Activated CD4-positive, alpha-beta T cell treated with anti-CD3 and anti-CD28 coated beads for 1 hour (primary cell): ENCODE results near the gene GAS6.
"Not testable (repeated sequence)": the region's sequence is repeated elsewhere in the genome, so short reads cannot be mapped to it uniquely, and the experiment has no call there.

Experiments used
- DNase-seq: peaks from one replicate; pipeline ENCODE4 v3.0.0-alpha.2; 2020

The GAS6 gene

DNA sequence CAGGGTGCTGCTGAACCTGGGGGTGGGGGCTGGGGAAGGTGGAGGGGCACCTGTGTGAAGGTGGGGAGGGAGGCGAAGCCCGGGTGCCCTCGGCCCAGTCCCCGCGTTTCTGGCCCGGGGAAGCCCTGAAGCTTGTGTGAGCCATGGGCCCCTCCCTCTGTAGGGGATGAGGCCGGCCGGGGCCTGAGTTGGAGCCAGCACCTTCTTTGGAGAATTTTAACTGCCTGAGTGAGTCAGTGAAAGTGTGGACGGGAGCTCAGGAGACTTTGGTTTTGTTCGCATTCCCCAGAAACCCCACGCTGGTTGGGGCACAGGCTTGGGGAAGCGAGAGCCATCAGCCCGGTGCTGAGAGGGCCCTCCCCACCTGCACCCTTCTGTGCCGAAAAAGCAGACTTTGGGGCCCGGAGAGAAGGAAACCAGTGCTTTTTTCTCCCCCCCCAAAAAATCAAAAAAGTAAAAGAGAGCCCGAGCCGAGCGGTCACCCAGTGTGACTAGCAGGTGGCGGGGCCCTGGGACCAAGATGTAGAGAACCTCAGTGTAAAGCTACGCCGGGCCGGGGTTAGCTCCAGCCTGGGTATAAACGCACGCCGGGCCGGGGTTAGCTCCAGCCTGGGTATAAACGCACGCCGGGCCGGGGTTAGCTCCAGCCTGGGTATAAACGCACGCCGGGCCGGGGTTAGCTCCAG is 59.7 kb downstream of the GAS6 start:
- DNase-seq, result no peak

DNA sequence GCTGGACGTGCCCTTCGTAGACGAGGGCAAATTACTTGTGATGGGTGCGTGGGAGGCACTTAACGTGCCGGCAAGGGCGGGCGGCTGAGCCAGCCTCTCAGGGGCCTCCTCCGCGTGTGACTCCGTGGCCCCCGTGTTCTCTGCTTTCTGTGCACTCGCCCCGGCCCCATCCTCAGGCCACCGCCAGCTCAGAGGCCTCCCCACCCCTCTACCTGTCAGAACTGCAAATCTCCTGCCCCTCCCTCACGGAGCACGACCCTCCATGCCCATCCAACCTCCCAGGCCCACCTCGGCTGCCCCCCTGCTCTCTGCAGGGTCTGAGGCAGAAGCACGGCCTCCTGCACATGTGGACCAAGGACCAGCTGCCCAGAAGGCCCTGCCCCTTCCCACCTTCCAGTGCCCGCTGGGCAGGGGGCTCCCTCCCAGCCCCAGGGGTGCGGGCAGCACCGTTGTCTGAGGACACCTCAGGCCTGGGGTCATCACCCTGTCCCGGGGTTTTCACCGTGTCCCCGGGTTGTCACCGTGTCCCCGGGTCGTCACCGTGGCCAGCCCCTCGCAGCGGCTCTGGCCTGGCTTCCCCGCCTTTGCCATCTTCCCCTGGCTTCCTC is 60.4 kb downstream of the GAS6 start:
- DNase-seq, result no peak

DNA sequence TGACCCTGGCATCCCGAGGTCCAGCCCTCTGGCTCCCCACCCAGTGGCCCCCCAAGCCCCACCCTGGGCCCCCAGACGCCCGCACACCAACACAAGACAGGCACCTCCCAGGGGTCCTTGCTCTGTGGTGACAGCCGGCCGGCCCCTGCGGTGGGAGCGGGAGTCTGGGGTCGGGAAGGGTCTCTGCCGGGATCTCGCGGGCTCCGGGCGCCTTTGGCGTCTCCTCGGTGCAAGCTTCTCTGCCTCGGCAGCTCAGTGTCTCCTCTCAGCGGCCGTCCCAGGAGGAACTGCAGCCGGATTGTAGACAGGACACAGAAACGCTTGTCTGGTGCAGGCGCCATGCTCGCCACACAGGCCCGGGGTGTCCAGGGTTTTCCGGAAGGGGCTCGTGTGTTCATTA is 61.1 kb downstream of the GAS6 start:
- no peak for DNase-seq

DNA sequence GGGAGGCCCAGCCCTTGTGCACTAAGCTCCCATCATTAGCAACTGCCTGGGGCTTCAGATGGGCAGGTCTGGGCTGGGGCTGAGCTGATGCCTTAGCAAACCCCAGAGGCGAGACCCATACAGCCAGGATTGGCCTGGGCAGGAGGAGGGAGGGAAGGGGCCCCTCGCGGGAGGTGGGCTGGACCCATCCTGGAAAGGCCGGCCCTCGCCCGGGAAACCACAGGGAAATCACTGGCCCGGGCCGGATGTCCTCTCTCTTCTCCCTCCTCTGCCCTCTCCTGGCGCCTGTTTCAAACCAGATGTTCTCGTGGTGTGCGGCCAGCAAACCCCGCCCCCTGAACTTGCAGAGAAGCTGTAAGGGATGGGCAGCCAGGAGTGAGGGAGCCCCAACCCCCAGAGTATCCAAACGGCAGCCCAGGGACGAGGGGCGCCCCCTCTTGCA is 61.8 kb downstream of the GAS6 start:
- DNase-seq, result no peak

DNA sequence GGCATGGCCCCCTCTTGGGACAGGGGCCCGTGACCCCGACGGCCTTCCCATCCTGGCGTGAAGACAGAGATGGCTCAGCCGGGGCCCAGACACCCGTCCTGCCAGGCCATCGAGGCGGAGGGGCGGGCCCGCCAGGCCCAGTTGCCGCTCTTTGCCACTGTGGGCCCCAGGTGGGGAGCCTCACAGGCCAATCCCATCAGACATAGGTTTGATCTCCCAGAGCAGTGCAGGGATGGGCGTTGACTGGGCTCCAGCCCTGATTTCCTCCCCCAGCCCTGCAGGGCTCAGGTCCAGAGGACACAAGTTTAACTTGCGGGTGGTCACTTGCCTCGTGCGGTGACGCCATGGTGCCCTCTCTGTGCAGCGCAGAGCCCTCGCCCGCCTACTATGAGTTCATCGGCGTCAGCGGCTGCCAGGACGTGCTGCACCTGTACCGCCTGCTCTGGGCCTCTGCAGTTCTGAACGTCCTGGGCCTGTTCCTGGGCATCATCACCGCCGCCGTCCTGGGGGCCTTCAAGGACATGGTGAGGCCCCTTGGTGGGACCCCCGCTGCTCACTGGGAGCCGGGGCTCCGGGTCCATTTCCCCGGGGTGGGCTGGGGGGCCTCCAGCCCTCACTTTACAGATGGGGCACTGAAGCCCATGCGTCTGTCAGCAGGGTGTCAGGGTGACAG is 62.5 kb downstream of the GAS6 start:
- no peak for DNase-seq

DNA sequence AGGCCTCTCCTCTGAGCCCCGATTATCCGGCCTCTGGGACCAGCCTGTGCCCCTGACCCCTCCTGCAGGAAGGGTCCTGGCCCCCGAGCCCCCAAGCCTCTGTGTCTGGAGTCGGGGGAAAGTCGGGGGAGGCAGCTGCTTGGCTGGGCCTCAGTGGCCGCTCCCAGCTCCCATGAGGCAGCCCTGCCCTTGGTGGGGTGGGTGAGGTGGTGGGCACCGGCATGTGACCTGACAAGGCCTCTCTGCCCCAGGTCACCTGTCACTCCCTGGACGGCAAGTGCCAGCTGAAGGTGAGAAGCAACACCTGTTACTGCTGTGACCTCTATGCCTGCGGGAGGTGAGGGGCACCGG is 63.3 kb downstream of the GAS6 start:
- DNase-seq, result no peak

DNA sequence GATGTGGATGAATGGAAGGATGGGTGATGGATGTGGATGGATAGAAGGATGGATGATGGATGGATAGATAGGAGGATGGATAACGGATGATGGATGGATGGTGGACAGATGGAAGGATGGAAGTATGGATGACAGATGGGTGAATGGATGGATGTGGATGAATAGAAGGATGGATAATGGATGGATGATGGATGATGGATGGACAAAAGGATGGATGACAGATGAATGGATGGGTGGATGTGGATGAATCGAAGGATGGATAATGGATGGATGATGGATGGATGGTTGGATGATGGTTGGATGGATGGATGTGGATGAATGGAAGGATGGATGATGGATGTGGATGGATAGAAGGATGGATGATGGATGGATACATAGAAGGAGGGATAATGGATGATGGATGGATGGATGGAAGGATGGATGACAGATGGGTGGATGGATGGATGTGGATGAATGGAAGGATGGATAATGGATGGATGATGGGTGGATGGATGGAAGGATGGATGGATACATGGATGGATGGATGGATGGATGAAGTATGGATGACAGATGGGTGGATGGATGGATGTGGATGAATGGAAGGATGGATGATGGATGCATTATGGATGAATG is 65.6 kb downstream of the GAS6 start:
- no peak for DNase-seq

DNA sequence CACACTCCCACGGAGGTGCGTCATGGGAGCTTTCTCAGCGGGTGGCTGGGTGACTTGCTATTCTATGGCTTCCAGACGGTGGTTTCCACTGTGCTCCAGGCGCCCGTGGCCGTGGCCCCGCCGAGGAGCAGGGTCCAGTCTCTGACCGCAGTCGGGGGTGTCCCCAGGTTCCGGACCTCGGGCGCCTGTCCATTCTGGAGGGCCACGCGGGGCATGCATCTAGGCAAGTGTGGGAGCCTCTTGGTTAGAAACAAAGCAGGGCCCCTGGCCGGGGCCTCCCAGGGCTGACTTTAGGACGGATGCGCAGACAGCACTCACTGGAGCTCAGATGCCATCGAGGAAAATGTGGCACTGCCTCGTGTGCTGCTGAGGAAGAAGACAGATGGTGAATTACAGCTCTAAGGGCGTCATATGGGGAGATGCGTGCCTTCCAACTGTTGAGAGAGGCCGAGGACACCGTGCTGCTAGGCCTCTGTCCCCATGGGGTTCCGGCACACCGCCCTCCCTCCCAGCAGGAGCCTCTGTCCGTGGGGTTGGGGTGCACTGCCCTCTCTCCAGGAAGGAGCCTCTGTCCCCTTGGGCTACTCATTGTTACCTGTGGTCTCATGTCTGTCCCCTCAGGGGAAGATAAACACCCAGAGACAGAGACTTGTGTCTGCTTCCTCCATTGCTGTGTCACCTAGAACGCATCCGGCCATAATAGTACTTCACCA is 66.8 kb downstream of the GAS6 start:
- no peak for DNase-seq

DNA sequence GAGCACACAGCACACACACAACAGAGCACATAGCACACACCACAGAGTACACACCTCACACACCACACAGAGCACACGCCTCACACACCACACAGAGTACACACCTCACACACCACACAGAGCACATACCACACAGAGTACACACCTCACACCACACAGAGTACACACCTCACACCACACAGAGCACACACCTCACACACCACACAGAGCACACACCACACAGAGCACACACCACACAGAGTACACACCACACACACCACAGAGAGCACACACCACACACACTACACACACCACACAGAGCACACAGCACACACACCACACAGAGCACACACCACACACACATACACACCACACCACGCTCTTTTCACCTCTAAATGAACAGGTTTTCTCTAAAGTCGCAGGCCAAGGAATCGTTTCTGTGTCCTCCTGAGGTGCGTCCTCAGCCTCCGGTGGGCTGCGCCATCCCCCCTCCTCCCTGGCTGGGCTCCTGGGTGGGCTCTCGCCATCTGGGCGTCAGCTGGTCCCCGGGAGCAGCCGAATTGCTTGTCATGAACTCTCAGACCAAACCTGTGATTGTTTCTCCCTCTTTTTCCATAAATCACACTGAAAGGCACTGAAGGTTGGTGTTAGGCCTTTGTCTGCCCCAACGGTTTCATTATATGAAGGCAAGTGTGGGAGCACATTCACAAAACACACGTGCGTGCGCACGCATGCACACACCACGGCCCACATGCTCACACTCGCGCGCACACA is 67.5 kb downstream of the GAS6 start:
- DNase-seq, result no peak

DNA sequence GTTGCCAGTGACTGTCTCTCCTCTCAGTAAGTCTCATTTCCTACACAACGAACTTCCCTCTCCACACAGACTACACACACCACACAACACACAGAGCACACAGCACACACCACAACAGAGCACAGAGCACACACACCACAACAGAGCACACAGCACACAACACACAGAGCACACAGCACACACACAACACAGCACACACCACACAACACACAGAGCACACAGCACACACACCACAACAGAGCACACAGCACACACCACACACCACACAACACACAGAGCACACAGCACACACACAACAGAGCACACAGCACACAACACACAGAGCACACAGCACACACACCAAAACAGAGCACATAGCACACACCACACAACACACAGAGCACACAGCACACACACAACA is 68.5 kb downstream of the GAS6 start:
- DNase-seq, result not testable (repeated sequence)

DNA sequence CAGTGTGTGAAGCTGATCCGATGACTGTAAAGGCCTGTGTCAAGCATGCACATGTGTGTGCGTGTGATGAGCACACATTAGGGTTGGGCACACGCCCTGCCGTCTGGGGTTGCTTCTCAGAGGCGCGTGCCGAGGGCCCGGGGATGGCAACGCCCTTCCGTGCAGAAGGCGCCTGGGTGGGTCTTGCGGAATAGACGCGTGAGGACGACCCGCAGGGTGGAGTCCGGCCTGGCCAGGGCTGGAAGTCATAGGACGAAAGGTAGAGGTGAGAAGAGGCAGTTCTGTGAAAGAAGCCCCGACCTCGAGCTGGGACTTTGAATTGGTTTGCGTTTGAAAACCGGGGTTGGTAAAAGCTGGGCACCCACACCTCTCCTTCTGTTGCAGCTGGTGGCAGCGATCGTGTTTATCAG is 69.1 kb downstream of the GAS6 start:
- DNase-seq, result no peak

DNA sequence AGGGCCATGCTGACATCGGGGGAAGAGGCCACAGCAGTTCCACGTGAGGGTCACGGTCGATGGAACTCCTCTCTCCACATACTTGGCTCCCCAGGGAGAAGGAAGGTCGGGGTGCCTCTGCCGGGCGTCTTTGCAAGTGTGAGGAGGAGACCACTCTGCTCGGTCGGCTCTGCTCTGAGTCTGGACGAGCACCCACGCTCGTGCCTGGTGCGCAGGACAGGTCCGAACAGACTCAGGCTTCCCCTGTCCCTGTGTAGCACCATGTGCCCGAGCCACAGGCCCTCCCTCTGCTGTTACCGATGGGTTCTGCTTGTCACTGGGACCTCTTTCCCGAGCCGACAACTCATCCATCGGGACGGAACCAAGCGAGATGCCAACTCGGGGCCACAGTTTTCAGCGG is 69.8 kb downstream of the GAS6 start:
- DNase-seq, result no peak

DNA sequence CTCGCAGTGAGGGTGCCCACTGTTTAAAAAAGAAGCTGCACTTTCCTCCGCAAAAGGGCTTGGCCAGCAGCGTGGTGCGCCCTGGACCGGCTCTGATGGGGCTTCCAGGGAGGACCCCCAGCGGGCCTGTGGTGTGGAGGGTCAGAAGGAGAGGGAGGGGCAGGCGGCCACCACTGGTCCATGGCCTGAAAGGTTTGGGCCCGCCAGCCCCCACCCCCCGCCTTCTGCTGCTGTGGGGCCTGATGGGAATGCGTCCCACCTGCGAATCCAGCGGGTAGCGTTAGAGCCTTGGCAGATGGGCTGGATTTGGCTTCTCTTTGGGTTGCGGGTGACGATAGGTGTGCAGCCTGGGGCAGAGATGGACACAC is 70.2 kb downstream of the GAS6 start:
- DNase-seq, result no peak

DNA sequence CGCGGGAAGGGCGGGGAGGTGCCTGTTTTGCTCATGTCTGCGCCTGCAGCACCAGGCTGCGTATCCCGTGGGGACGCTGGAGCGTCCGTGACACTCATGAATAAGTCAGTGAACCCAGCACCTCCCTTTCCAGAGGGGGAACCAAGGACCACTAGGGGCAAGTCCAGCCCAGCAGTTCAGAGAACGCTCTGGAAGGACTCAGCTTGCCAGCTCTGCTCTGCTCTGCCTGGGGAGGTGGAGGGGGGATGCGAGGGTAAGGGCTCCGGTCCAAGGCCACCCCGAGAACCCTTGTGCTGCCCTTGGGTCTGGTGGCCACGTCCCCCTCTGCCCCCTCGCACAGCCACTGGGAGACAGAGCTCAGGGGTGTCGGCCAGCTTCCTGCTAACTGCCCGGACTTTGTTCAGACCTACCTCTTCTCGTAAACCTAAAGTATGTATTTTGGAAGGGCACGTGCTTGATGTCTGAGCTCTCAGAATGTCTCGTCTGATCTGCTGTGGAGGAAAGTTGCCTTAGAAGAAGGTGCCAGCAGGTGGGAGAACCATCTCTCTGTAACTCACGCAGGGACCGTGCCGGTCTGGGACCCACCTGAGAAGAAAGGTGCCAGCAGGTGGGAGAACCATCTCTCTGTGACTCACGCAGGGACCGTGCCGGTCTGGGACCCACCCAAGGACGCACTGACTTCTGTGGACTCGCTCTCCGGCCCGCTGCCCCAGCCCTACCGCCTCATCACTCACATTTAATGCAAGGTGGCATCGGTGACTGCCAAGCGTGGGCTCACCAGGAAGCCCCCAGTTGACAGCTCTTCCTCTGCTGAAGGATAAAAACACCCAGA is 70.8 kb downstream of the GAS6 start:
- DNase-seq, result no peak

DNA sequence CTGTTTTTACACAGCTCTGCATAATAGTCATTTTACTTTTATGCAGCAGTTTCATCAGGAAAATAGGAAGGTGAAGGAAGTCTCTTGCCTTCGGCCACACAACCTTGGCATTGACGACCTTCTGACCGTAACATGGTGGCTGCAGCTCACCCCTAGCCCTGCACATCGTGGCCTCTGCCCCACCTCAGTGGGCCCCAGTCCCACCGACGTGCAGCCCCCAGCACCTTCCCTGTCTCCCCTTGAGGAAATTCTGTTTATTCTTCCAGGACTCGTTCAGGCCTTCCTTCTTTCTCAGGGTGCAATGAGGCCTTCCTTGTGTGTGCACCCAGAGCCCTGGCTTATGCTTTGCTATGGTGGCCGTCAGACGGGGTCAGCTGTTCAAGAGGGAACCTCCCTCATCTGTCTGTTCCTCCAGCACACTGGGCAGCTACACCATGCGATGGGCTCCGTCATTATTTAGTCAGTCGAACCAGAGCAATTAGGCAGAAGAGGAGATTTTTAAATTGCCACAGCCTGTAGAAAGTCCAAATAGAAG is 71.6 kb downstream of the GAS6 start:
- no peak for DNase-seq

DNA sequence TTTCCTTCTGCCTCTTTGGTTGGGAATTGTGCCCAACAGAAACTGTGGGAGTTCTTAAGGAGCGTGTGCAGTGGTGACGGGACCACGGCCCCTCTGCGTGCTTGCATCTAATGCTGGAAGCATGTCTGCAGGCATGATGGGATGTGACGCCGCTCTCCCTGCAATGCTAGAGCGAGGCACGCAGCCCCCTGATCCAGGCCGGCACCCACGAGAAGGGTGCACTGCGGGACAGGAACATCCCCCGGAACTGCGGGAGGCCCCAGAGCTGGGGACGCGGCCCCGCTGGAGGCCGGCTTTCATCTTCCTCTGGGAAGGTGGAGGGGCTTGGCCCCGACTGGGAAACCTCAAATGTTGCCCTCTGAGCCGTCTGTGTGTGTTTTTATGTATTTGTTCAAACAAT is 72.1 kb downstream of the GAS6 start:
- no peak for DNase-seq

DNA sequence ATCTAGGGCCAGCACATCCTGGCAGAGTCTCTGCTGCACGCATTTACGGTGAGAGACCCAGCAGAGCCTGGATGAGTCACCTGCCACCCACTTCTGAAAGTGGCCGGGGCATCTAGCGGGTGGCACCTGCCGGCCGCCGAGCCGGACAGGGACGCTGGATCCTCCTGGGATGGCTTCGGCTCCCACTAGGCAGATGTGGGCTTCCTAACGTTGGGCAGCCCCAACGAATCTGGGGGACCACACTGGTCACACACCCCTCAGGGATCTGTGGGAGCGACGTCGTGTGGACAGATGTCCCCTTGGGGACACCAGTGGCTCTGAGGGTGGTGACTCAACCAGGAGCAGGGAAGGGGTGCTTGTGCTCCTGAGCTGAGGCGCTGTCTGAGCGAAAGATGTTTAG is 72.7 kb downstream of the GAS6 start:
- no peak for DNase-seq

DNA sequence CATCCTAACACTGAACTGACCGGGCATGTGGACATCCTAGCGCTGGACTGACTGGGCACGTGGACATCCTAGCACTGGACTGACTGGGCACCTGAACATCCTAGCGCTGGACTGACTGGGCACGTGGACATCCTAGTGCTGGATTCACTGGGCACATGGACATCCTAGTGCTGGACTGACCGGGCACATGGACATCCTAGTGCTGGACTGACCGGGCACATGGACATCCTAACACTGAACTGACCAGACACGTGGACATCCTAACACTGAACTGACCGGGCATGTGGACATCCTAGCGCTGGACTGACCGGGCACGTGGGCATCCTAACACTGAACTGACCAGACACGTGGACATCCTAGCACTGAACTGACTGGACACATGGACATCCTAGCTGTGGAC is 73.9 kb downstream of the GAS6 start:
- not testable (repeated sequence) for DNase-seq

DNA sequence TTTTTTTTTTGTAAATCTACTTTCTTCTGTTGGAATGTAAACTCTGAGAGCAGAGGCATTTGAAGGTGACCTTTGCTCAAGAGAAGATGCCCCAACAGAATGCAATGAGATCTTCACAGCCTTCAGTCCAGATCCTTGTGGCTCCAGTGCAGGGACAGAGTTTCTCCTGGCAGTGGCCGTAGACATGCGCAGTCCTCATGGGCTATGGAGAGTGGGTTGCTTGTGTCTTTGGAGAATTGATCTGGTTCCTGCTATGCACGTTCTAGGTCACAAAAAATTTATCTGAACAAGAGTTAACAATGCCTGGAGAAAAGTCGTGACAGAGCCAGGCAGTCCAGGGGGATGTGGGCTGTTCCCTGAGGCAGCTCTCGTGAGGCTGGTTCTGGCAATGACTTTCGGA is 74.7 kb downstream of the GAS6 start:
- DNase-seq, result no peak

DNA sequence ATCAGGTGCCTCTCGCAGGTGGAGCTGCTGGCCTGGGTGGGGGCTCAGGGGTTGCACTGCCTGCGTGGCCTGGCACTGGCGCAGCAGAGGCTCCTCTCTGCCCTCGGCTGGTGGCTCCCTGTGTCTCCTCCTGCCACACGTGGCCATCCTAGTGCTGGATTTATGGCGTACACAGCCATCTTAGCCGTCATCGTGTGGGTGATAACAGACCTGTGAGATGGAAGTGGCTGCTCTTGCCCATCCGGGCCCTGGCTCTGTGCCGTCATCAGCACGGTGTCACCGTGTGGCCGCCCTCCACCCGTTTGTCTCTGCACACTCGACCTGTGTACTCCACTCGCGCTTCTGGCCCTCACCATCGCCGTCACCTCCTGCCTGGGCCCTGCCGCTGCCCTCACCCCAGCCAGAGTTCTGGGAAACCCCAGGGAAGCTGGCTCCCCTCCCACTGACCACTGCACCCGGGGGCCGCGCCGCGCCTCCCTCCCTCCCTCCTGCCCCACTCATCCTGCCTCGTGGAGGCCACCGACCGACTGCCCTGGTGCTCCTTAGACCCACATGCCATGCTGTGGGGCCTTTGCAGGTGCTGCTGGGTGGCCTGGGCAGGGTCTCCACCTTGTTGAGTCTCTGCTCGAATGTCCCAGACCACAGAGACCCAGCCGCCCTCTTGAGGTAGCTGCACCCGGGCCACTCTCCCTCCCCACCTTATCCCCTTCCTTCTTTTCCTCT is 75.3 kb downstream of the GAS6 start:
- DNase-seq, result no peak

DNA sequence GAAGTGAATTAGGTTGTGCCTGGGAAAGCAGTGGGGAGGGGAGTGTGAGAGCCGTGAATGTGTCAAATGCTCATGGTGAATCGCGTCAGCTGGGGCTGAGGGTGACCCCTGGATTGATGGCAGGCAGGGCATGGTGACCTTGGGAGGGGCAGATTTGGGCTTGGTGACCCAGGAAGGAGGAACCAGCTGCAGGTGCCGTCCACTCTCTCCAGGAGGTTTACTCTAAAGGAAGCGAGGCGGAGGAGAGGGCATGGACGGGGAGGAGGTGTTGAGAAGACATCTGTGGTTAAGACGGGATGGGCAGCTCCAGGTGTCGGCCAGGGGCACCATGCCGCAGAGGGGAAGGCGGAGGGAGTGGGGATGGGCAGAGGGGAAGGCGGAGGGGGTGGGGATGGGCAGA is 76.2 kb downstream of the GAS6 start:
- no peak for DNase-seq
